Measurements from ENCODE around the gene CCR5AS.
"Not testable (repeated sequence)": the region's sequence is repeated elsewhere in the genome, so short reads cannot be mapped to it uniquely, and the experiment has no call there.

CCR5AS gene

GRCh38 chr3:46427916-46428833, 21.3 kb upstream of the CCR5AS start:
- no peak for TF ChIP-seq CTCF (IDR thresholded peaks at IDR 0.05; ENCODE audit: low read depth, low read length, missing control alignments)
- H3K4me3 ChIP-seq (replicated peaks; ENCODE audit: low read depth, low read length): no peak overlapping the region
- no peak for DNase-seq (ENCODE audit: extremely low read depth, low read depth)

GRCh38 chr3:46427404-46427803, 20.5 kb upstream of the CCR5AS start:
- DNase-seq (ENCODE audit: extremely low read depth, low read depth); H3K4me3 ChIP-seq (replicated peaks; ENCODE audit: low read depth, low read length): not testable (repeated sequence)

- H3K4me3 ChIP-seq (replicated peaks; ENCODE audit: low read depth, low read length); DNase-seq (ENCODE audit: extremely low read depth, low read depth): not testable (repeated sequence)
Observed at GRCh38 chr3:46426476-46426875, 19.6 kb upstream of the CCR5AS start.

- no peak overlapping the region for H3K4me3 ChIP-seq (replicated peaks; ENCODE audit: low read depth, low read length)
- no peak for TF ChIP-seq CTCF (IDR thresholded peaks at IDR 0.05; ENCODE audit: low read depth, low read length, missing control alignments)
- DNase-seq (ENCODE audit: extremely low read depth, low read depth): no peak
Observed at GRCh38 chr3:46423588-46423987, 16.7 kb upstream of the CCR5AS start.

- no peak for DNase-seq (ENCODE audit: extremely low read depth, low read depth)
- no peak overlapping the region for H3K4me3 ChIP-seq (replicated peaks; ENCODE audit: low read depth, low read length)
- no peak for TF ChIP-seq CTCF (IDR thresholded peaks at IDR 0.05; ENCODE audit: low read depth, low read length, missing control alignments)
Observed at GRCh38 chr3:46422617-46423016, 15.8 kb upstream of the CCR5AS start.

GRCh38 chr3:46420931-46421330, 14.1 kb upstream of the CCR5AS start:
- DNase-seq (ENCODE audit: extremely low read depth, low read depth): no peak
- TF ChIP-seq CTCF (IDR thresholded peaks at IDR 0.05; ENCODE audit: low read depth, low read length, missing control alignments): no peak
- no peak overlapping the region for H3K4me3 ChIP-seq (replicated peaks; ENCODE audit: low read depth, low read length)

- no peak for DNase-seq (ENCODE audit: extremely low read depth, low read depth)
- TF ChIP-seq CTCF (IDR thresholded peaks at IDR 0.05; ENCODE audit: low read depth, low read length, missing control alignments): no peak
- H3K4me3 ChIP-seq (replicated peaks; ENCODE audit: low read depth, low read length): no peak overlapping the region
Observed at GRCh38 chr3:46419816-46420215, 12.9 kb upstream of the CCR5AS start.
